Measurements from ENCODE around the gene EXO5.
"Not testable (repeated sequence)": the region's sequence is repeated elsewhere in the genome, so short reads cannot be mapped to it uniquely, and the experiment has no call there.

EXO5 gene

DNA sequence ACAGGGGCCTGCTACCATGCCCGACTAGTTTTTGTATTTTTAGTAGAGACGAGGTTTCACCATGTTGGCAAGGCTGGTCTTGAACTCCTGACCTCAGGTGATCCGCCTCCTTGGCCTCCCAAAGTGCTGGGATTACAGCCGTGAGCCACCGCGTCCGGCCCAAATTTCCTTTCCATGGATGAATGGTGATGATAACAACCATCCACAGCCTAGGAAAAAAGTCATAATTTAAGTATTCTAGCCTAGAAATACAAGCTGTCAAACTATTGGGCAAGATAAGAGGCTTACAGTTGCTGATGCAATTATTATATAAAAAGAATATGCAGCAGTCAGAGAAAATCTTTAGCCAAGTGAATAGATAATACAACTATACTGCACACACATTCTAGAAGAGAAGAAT, 46.2 kb downstream of the EXO5 start:
- not testable (repeated sequence) for DNase-seq

DNA sequence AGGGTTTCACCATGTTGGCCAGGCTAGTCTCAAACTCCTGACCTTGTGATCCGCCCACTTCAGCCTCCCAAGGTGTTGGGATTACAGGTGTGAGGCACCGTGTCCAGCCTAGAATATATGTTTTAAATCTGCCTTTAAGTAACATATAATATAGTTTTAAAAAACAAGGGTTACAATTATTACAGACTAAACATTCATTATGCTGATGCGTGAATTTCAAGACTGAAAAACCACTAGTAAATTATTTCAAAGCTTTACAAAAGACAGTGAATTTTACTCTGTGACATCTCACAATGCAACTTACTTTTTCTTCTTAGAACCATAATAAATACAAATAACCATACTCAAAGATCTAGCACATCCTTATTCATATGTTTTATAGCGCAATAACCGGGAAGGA, 47.6 kb downstream of the EXO5 start:
- DNase-seq: no peak

DNA sequence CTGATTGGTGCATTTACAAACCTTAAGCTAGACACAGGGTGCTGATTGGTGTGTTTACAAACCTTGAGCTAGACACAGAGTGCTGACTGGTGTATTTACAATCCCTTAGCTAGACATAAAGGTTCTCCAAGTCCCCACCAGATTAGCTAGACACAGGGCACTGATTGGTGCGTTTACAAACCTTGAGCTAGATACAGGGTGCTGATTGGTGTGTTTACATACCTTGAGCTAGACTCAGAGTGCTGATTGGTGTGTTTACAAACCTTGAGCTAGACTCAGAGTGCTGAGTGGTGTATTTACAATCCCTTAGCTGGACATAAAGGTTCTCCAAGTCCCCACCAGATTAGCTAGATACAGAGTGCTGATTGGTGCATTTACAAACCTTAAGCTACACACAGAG, 49.7 kb downstream of the EXO5 start:
- DNase-seq: not testable (repeated sequence)

DNA sequence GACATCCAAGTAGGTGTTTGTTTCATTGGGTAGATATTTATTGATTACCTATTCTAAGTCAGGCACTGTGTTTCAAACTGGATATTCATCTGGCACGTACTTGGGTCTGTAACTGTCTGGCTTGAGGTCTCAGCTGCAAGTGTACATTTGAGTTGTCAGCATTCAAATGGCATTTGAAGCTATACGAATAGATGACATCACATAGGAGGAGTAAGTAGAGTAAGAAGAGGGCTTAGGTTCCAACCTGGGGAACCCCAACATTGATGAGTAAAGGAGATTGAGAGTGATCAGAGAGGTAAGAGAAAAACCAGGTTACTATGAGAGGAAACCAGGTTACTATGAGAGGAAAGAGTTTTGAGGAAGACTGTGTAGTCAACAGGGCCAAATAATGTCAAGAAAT, 53.6 kb downstream of the EXO5 start:
- DNase-seq: no peak

DNA sequence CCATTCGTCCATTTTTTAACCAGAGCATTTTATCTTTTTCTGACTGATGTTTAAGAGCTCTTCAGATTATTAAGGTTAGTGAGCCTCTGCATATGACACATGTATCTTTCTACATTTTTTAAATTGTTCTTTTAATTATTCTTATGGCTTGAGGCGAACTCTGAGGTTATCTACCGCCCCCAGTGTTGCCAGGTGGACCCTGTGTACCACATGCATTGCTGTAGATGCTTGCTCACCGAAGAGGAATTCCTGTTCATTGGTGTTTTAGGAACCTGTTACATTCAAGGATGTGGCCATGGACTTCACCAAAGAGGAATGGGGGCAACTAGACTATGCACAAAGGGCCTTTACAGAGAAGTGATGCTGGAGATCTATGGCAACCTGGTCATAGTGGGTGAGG, 54.7 kb downstream of the EXO5 start:
- no peak for DNase-seq

DNA sequence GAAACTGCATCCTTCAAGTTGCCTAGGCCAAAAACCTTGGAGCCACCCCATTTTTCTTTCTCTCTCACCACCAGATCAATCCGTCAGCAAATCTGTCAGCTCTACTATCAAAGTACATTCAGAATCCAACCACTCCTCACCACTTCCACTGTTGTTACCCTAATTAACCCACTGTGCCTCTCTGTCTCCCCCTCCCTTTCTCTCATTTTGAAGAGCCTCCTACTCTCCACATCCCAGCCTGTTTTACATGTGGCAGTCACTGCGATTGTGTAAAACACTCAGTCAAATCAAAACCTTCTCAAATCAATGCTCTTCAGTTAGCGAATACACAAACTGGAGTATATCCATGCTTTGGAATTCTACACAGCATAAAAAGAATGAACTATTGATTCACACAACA, 55.9 kb downstream of the EXO5 start:
- no peak for DNase-seq

DNA sequence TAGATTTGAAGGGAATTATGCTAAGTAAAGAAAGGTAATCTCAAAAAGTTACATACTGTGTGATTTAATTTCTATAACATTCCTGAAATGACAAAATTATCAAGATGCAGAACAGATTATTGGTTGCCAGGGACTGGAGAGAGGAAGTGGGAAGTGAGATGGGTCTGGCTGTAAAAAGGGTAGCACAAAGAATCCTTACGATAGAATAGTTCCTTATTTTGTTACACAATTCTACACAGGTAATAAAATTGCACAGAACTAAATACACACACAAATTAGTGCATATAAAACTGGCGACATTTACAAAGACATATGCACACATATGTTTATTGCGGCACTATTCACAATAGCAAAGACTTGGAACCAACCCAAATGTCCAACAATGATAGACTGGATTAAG, 56.3 kb downstream of the EXO5 start:
- DNase-seq: no peak
